HEK293 (cell line): ENCODE data around the gene CHRD.

Experiments used
- KLF1 ChIP-seq: fragments of 450-650 bp; formaldehyde crosslinking; IDR thresholded peaks from 2 replicates; pipeline ENCODE4 v1.5.1; 2016; ENCODE audit warnings: missing biosample characterization, missing genetic modification characterization
- SETDB1 ChIP-seq: IDR thresholded peaks from one replicate; pipeline ENCODE4 v1.6.1; 2017; ENCODE audit warnings: mild to moderate bottlenecking, low read length, moderate library complexity, mixed read lengths; ENCODE audit not compliant: insufficient read length
- SP2 ChIP-seq: fragments of 450-650 bp; formaldehyde crosslinking; IDR thresholded peaks from 2 replicates; pipeline ENCODE4 v1.5.1; 2016; ENCODE audit warnings: missing biosample characterization, missing genetic modification characterization
- TRIM28 ChIP-seq: IDR thresholded peaks from 2 replicates; pipeline ENCODE4 v1.6.1; 2011; ENCODE audit warnings: low read length, control low read depth, borderline replicate concordance
- TSHZ1 ChIP-seq: fragments of 450-650 bp; formaldehyde crosslinking; IDR thresholded peaks from 2 replicates; pipeline ENCODE4 v1.5.1; 2016; ENCODE audit warnings: missing biosample characterization, missing genetic modification characterization, borderline replicate concordance
- ZBTB21 ChIP-seq: fragments of 450-650 bp; formaldehyde crosslinking; IDR thresholded peaks from 2 replicates; pipeline ENCODE4 v1.5.1; 2017; ENCODE audit warnings: missing biosample characterization, missing genetic modification characterization
- ZBTB26 ChIP-seq: fragments of 450-650 bp; formaldehyde crosslinking; optimal IDR thresholded peaks from 2 replicates; pipeline ENCODE3; 2016; ENCODE audit warnings: missing biosample characterization, mild to moderate bottlenecking, missing genetic modification characterization
- ZBTB49 ChIP-seq: fragments of 450-650 bp; formaldehyde crosslinking; IDR thresholded peaks from 2 replicates; pipeline ENCODE4 v1.5.1; 2016; ENCODE audit warnings: missing biosample characterization, missing genetic modification characterization, low read depth
- ZNF146 ChIP-seq: fragments of 450-650 bp; formaldehyde crosslinking; IDR thresholded peaks from 2 replicates; pipeline ENCODE4 v1.5.1; 2016; ENCODE audit warnings: missing biosample characterization, missing genetic modification characterization
- ZNF449 ChIP-seq: fragments of 450-650 bp; formaldehyde crosslinking; IDR thresholded peaks from 2 replicates; pipeline ENCODE4 v1.5.1; 2017; ENCODE audit warnings: missing biosample characterization, mild to moderate bottlenecking, missing genetic modification characterization, moderate library complexity
- ZNF473 ChIP-seq: fragments of 450-650 bp; formaldehyde crosslinking; IDR thresholded peaks from 2 replicates; pipeline ENCODE4 v1.5.1; 2017; ENCODE audit warnings: missing biosample characterization, missing genetic modification characterization
- ZNF548 ChIP-seq: fragments of 450-650 bp; formaldehyde crosslinking; IDR thresholded peaks from 2 replicates; pipeline ENCODE4 v1.5.1; 2016; ENCODE audit warnings: missing biosample characterization, missing genetic modification characterization
- ZNF707 ChIP-seq: fragments of 450-650 bp; formaldehyde crosslinking; IDR thresholded peaks from 2 replicates; pipeline ENCODE4 v1.5.1; 2016; ENCODE audit warnings: missing biosample characterization, missing genetic modification characterization
- TF ChIP-seq, protein P1 (sequence below): fragments of 450-650 bp; formaldehyde crosslinking; IDR thresholded peaks from 2 replicates; pipeline ENCODE4 v1.5.1; 2016; ENCODE audit warnings: missing biosample characterization, missing genetic modification characterization

- TF ChIP-seq ZNF548 (tag by site-specific recombination): no peak
- no peak for TF ChIP-seq ZNF449 (tag by site-specific recombination)
- no peak for TF ChIP-seq ZNF707 (tag by site-specific recombination)
- no peak for TF ChIP-seq TRIM28
- TF ChIP-seq ZBTB21 (tag by site-specific recombination): no peak
- TF ChIP-seq, protein P1, sequence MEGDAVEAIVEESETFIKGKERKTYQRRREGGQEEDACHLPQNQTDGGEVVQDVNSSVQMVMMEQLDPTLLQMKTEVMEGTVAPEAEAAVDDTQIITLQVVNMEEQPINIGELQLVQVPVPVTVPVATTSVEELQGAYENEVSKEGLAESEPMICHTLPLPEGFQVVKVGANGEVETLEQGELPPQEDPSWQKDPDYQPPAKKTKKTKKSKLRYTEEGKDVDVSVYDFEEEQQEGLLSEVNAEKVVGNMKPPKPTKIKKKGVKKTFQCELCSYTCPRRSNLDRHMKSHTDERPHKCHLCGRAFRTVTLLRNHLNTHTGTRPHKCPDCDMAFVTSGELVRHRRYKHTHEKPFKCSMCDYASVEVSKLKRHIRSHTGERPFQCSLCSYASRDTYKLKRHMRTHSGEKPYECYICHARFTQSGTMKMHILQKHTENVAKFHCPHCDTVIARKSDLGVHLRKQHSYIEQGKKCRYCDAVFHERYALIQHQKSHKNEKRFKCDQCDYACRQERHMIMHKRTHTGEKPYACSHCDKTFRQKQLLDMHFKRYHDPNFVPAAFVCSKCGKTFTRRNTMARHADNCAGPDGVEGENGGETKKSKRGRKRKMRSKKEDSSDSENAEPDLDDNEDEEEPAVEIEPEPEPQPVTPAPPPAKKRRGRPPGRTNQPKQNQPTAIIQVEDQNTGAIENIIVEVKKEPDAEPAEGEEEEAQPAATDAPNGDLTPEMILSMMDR: no peak
- no peak for TF ChIP-seq SP2 (tag by site-specific recombination)
- no peak for TF ChIP-seq TSHZ1 (tag by site-specific recombination)
- TF ChIP-seq SETDB1: no peak
- TF ChIP-seq KLF1 (tag by site-specific recombination): no peak
- TF ChIP-seq ZBTB49 (tag by site-specific recombination): no peak
- no peak for TF ChIP-seq ZNF146 (tag by site-specific recombination)
- TF ChIP-seq ZNF473 (tag by site-specific recombination): no peak
- no peak for TF ChIP-seq ZBTB26
Observed at GRCh38 chr3:184375747-184376461, 4.0 kb upstream of the CHRD start.
